K562 (cell line): ENCODE data around the gene LIN9. TPM values are rescaled to one million over a fixed set of nuclear protein-coding genes. Genes with fewer than 3 reads are reported as not detected.

Source experiments
- HLTF ChIP-seq: fragments of 450-650 bp; IDR thresholded peaks from 2 replicates; pipeline ENCODE4 v1.6.1; 2016
- PHF21A ChIP-seq: fragments of 450-650 bp; IDR thresholded peaks from 2 replicates; pipeline ENCODE4 v1.6.1; 2017; ENCODE audit warnings: low read depth, borderline replicate concordance
- REST ChIP-seq, 2 experiments: fragments of 450-650 bp; formaldehyde crosslinking in 1 of 2; IDR thresholded peaks; 2 replicates each; pipeline versions ENCODE4 v1.4.0 to v1.6.1; 2014 to 2020; ENCODE audit warnings: mild to moderate bottlenecking in 2 of 2, borderline replicate concordance in 1 of 2, low read depth in 1 of 2
- SREBF2 ChIP-seq: sonication (generic); formaldehyde crosslinking; IDR thresholded peaks from 2 replicates; pipeline ENCODE4 v1.4.0; 2020; ENCODE audit warnings: mild to moderate bottlenecking, missing genetic modification reagents
- XRCC4 ChIP-seq: IDR thresholded peaks from one replicate; pipeline ENCODE4 v1.6.1; 2011; ENCODE audit not compliant: insufficient read depth, insufficient read length; ENCODE audit errors: extremely low read depth
- ZBTB8A ChIP-seq: fragments of 450-650 bp; IDR thresholded peaks from 2 replicates; pipeline ENCODE4 v1.6.1; 2018; ENCODE audit warnings: mild to moderate bottlenecking, moderate library complexity; ENCODE audit not compliant: partially characterized antibody
- ZNF274 ChIP-seq: IDR thresholded peaks from 2 replicates; pipeline ENCODE4 v1.6.1; 2011; ENCODE audit warnings: low read depth, mild to moderate bottlenecking, low read length, moderate library complexity, borderline replicate concordance
- ZNF354B ChIP-seq: fragments of 250-450 bp; sonication (Bioruptor Pico); IDR thresholded peaks from 2 replicates; pipeline ENCODE4 v1.4.0; 2020
- ZNF707 ChIP-seq: fragments of 250-450 bp; sonication (Bioruptor Pico); conservative IDR thresholded peaks from 2 replicates; pipeline ENCODE4 v1.8.0; 2022; ENCODE audit warnings: inconsistent platforms, mild to moderate bottlenecking, moderate library complexity
- polyA plus RNA-seq, 8 experiments: library from polyadenylated mRNA; depleted of rRNA in 4 of 8; stranded (reverse) in 5 of 8; unstranded in 3 of 8; fragments of >200 nt; fragmentation: Nextera tagmentation in 2 of 8; fragmentation: Illumina TruSeq in 1 of 8; extraction: Ambion mirVana in 2 of 8; extraction: Trizol in 1 of 8; gene quantifications; 2 replicates each; pipeline versions ENCODE4 v1.2.1 to v1.2.3, GENCODE V29; 2011 to 2014; ENCODE audit warnings: inconsistent platforms in 1 of 8, missing spikeins in 1 of 8
- total RNA-seq, 7 experiments: library from RNA; depleted of rRNA in 6 of 7; stranded (reverse); fragments of >200 nt in 6 of 7; fragmentation: Illumina TruSeq in 2 of 7; extraction: Trizol in 2 of 7; gene quantifications; 2 replicates each; pipeline versions ENCODE4 v1.2.1 to v1.2.3, GENCODE V29; 2011 to 2021; ENCODE audit warnings: low replicate concordance in 1 of 7

LIN9 gene
- total and polyA plus RNA-seq, 9 of the 15 experiments (the other 6 are each of a cell fraction or from before 2014, with no cell fraction given), result 18.8 to 33.0 (median 25.5) TPM

DNA sequence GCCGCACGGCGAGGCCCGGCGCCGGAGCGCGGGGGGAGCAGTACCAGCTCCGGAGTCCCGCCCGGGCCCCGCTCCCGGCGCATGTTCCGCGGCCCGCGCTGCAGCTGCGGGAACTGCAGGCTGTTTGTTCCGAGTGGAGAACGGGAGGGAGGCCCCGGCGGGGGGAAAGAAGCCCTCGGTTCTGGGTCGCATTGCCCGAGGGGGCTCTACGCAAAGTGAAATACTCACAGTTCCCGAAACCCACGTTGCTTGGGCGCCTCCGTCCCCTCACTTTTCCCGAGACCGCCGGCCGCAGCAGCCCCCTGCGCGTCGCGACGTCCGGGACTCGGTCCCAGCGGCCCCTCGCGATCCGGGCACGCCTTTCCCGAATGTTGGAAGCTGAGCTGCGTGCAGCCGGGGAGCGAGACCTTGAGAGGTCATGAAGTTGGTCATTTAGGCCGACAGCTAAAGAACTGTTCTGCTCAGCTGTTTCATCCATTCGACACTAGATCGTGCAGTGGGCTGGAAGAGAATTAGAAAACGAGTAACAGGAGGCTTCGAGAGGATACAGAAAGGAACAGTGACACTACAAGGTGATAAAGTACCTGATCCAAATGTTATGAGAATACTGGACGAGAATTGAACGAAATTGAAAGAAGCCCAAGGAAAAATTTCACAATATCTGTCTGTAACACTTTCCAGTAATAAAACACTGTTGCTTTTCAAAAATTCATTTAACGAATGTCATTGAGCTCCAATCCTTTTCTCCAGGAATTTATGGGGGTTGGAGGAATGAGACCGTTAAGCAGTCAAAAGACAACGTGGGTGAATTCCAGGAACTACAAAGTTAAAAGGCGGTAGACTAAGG is 657 bp upstream of the LIN9 start (continued):
- TF ChIP-seq XRCC4, result no peak
- no peak for TF ChIP-seq ZNF274
- TF ChIP-seq PHF21A, result no peak
- no peak for TF ChIP-seq ZBTB8A
- TF ChIP-seq ZNF707 (CRISPR knock-in tag), result no peak
- TF ChIP-seq HLTF, result peak; percentile 16; the same call in 1 of the 2 replicates
- TF ChIP-seq REST (IDR thresholded peaks at IDR 0.05; ENCODE audit: borderline replicate concordance), result no peak
- TF ChIP-seq REST (CRISPR knock-in tag; IDR thresholded peaks at IDR 0.05; ENCODE audit: low read depth), result 0 out of 2 replicates have a peak, but pooled peaks have one; percentile 40
- no peak for TF ChIP-seq SREBF2 (CRISPR knock-in tag)
- TF ChIP-seq ZNF354B, result no peak
